Mesothelial cell of epicardium (in vitro differentiated cells): Measurements from ENCODE around the gene APAF1. TPM values are rescaled to one million over a fixed set of nuclear protein-coding genes. Genes with fewer than 3 reads are reported as not detected.
"Not testable (repeated sequence)": the region's sequence is repeated elsewhere in the genome, so short reads cannot be mapped to it uniquely, and the experiment has no call there.

Experiments
- DNase-seq, 2 experiments: peaks; one replicate each; pipeline ENCODE4 v3.0.0; 2021; ENCODE audit warnings: low spot score in 2 of 2; ENCODE audit not compliant: unreplicated experiment in 2 of 2
- H3K27ac Mint-ChIP-seq: 2 replicates; pipeline ENCODE4 v1.8.0; 2021; ENCODE audit warnings: mixed read lengths
- H3K27me3 Mint-ChIP-seq: 2 replicates; pipeline ENCODE4 v1.8.0; 2021; ENCODE audit warnings: low read depth, mixed read lengths
- H3K36me3 Mint-ChIP-seq: 2 replicates; pipeline ENCODE4 v1.8.0; 2021; ENCODE audit warnings: mixed read lengths
- H3K4me1 Mint-ChIP-seq: 2 replicates; pipeline ENCODE4 v1.8.0; 2021; ENCODE audit warnings: mixed read lengths
- H3K4me3 Mint-ChIP-seq: 2 replicates; pipeline ENCODE4 v1.8.0; 2021; ENCODE audit warnings: mild to moderate bottlenecking, moderate library complexity, mixed read lengths
- H3K9me3 Mint-ChIP-seq: 2 replicates; pipeline ENCODE4 v1.8.0; 2021; ENCODE audit warnings: mixed read lengths
- total RNA-seq: library from RNA; stranded (reverse); gene quantifications from 3 replicates; pipeline ENCODE4 v1.2.1, GENCODE V29; 2021
- TF ChIP-seq, protein P1 (sequence below): fragments of 200-600 bp; sonication (generic); IDR thresholded peaks from one replicate; pipeline ENCODE4 v1.5.0; 2021; ENCODE audit warnings: antibody characterized with exemption; ENCODE audit not compliant: unreplicated experiment

Gene APAF1
- 25.9 to 29.9 TPM (median 29.2 TPM) in 3 replicates for total RNA-seq

GRCh38 chr12:98644712-98645571 is at the start of gene APAF1, which contains the start of gene IKBIP:
TSS of gene APAF1 (plus strand) at chr12:98645290. CDS start at chr12:98648360, 3,070 bp downstream.
TSS of gene IKBIP (minus strand) at chr12:98644788. CDS start at chr12:98644701, 87 bp downstream.
- H3K9me3 Mint-ChIP-seq: no peaks in the 10 kb centered on the region
- H3K36me3 Mint-ChIP-seq: peaks cover 9% of the 10 kb centered on the region
- peak within 1 kb of the TSS; percentile 98 for H3K27ac Mint-ChIP-seq
- H3K27me3 Mint-ChIP-seq: no peaks in the 10 kb centered on the region
- DNase-seq: peak; percentile 93 to 98
- TF ChIP-seq, protein P1, sequence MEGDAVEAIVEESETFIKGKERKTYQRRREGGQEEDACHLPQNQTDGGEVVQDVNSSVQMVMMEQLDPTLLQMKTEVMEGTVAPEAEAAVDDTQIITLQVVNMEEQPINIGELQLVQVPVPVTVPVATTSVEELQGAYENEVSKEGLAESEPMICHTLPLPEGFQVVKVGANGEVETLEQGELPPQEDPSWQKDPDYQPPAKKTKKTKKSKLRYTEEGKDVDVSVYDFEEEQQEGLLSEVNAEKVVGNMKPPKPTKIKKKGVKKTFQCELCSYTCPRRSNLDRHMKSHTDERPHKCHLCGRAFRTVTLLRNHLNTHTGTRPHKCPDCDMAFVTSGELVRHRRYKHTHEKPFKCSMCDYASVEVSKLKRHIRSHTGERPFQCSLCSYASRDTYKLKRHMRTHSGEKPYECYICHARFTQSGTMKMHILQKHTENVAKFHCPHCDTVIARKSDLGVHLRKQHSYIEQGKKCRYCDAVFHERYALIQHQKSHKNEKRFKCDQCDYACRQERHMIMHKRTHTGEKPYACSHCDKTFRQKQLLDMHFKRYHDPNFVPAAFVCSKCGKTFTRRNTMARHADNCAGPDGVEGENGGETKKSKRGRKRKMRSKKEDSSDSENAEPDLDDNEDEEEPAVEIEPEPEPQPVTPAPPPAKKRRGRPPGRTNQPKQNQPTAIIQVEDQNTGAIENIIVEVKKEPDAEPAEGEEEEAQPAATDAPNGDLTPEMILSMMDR: no peak
- peaks cover 17% of the 10 kb centered on the region for H3K4me1 Mint-ChIP-seq
- H3K4me3 Mint-ChIP-seq: peak within 1 kb of the TSS; percentile 97

DNA sequence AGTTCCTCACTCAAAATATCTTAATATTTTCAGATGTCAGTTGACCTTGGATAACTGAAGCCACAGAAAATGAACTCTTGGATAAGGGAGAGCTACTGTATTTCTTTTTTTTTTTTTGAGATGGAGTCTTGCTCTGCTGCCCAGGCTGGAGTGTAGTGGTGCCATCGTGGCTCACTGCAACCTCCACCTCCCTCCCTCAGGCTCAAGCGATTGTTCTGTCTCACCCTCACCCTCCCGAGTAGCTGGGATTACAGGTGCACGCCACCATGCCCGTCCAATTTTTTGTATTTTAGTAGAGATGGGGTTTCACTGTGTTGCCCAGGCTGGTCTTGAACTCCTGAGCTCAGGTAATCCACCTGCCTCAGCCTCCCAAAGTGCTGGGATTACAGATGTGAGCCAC is 47.8 kb upstream of the APAF1 start:
- H3K9me3 Mint-ChIP-seq, H3K27me3 Mint-ChIP-seq, H3K27ac Mint-ChIP-seq, DNase-seq, H3K4me3 Mint-ChIP-seq: not testable (repeated sequence)
- Mint-ChIP-seq H3K36me3 (peaks cover 20% of the 10 kb centered on the region), H3K4me1 (peaks cover 18% of the 10 kb centered on the region)

DNA sequence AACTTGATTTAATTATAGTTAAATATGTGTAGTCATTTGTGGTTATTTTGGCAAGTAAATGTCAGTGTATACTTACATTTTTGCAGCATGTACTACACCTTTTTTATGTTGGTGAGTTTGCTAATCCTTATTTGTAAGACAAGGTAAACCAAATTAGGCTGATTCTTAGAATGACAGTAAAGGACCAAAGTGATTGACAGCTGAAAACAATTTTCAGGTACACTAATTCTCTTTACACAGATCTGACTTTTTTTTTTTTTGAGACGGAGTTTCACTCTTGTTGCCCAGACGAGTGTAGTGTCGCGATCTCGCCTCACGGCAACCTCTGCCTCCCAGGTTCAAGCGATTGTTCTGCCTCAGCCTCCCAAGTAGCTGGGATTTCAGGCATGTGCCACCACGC is 43.2 kb upstream of the APAF1 start:
- H3K4me1 Mint-ChIP-seq: no peaks in the 10 kb centered on the region
- TF ChIP-seq, protein P1: no peak
- no peak overlapping the region for H3K4me3 Mint-ChIP-seq
- no peak for DNase-seq
- no peaks in the 10 kb centered on the region for H3K9me3 Mint-ChIP-seq
- H3K27me3 Mint-ChIP-seq: no peaks in the 10 kb centered on the region
- H3K36me3 Mint-ChIP-seq: peaks cover 31% of the 10 kb centered on the region
- no peak overlapping the region for H3K27ac Mint-ChIP-seq

DNA sequence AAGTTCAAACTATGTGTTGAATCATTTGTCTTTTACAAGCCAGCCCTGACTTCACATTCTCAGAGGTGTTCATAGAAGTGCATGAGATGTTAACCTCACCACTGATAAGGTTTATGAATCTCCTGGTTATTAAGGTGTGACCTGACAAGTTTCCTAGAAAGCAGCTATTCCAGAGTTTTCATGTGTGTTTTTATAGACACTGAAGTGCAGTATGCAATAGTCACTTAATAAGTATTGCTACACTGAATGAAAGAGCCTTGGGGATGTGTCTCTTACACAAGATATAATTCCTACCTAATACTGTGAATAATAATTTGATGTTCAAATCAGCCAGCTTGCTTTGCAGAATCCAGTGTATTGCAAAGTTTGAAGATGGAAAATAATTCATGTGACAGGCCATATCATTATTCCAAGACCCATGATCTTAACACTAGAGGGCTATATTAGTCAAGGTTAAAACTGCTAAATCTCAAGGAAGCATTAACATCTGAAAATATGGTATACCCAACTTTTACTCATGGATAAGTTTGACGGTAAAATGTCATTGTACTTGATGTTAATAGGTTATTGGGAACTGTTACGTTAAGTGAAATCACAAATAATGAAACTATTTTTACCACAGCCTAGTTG is 38.6 kb upstream of the APAF1 start:
- H3K27me3 Mint-ChIP-seq: no peaks in the 10 kb centered on the region
- TF ChIP-seq, protein P1: no peak
- no peaks in the 10 kb centered on the region for H3K9me3 Mint-ChIP-seq
- no peak overlapping the region for H3K27ac Mint-ChIP-seq
- H3K4me3 Mint-ChIP-seq: no peak overlapping the region
- DNase-seq: no peak
- H3K4me1 Mint-ChIP-seq: no peaks in the 10 kb centered on the region
- H3K36me3 Mint-ChIP-seq: peaks cover 15% of the 10 kb centered on the region

DNA sequence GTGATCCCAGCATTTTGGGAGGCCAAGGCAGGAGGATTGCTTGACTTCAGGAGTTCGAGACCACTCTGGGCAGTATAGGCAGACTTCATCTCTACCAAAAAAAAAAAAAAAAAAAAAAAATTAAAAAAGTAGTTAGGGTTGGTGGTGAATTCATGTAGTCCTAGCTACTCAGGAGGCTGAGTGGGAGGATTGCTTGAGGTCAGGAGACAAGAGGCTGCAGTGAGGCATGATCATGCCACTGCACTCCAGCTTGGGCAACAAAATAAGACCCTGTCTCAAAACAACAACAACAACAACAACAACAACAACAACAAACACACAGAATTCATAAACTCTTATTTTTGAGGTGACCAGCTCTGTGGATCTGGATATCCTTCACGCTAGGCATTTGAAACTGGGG is 34.5 kb upstream of the APAF1 start:
- Mint-ChIP-seq H3K36me3 (peaks cover 3% of the 10 kb centered on the region), H3K27me3 (no peaks in the 10 kb centered on the region), H3K4me1 (no peaks in the 10 kb centered on the region), H3K4me3 (no peak overlapping the region), H3K27ac (no peak overlapping the region), H3K9me3 (no peaks in the 10 kb centered on the region)
- TF ChIP-seq, protein P1: no peak
- no peak for DNase-seq
